Fibroblast of upper back skin (primary cell): ENCODE results near the gene TMEM145.
"Not testable (repeated sequence)": the region's sequence is repeated elsewhere in the genome, so short reads cannot be mapped to it uniquely, and the experiment has no call there.

ENCODE experiments used
- DNase-seq: peaks from one replicate; pipeline ENCODE4 v3.0.0-alpha.2; 2013

The TMEM145 gene

GRCh38 chr19:42313096-42313839 lies at the start of gene TMEM145:
Gene TMEM145, plus strand, starts transcription at chr19:42313309. Its CDS starts 68 bp downstream, at chr19:42313377.
- peak; percentile 30 for DNase-seq

GRCh38 chr19:42266105-42266504 lies 47.0 kb upstream of the TMEM145 start:
- not testable (repeated sequence) for DNase-seq

- DNase-seq, result not testable (repeated sequence)
Observed at GRCh38 chr19:42266928-42267603, 46.0 kb upstream of the TMEM145 start.

DNA sequence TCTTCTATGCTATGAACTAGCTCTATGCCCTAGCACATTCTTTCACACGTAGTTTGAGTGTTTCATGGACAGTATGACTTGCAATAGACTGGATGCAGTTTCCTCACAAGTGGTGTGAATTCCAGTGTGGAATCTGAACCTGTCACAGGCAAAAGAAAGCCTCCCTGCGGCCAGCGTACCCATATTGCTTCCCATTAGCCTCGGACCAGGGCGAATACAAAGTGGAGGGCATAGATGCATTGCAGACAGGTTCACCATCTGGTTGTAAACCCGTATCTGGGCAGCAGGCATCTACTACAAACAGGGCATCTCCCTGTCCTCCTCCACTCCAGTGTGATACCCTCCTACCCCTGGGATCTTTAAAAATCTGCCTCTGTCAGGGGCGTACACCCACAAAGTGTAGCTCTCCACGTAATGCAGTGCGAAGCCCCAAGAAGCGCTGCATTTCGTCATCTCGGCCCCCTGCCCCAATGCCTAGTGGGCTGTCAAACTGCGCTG lies 45.4 kb upstream of the TMEM145 start:
- no peak for DNase-seq

- DNase-seq, result peak; percentile 100
Observed at GRCh38 chr19:42268142-42268703, 44.9 kb upstream of the TMEM145 start.

DNA sequence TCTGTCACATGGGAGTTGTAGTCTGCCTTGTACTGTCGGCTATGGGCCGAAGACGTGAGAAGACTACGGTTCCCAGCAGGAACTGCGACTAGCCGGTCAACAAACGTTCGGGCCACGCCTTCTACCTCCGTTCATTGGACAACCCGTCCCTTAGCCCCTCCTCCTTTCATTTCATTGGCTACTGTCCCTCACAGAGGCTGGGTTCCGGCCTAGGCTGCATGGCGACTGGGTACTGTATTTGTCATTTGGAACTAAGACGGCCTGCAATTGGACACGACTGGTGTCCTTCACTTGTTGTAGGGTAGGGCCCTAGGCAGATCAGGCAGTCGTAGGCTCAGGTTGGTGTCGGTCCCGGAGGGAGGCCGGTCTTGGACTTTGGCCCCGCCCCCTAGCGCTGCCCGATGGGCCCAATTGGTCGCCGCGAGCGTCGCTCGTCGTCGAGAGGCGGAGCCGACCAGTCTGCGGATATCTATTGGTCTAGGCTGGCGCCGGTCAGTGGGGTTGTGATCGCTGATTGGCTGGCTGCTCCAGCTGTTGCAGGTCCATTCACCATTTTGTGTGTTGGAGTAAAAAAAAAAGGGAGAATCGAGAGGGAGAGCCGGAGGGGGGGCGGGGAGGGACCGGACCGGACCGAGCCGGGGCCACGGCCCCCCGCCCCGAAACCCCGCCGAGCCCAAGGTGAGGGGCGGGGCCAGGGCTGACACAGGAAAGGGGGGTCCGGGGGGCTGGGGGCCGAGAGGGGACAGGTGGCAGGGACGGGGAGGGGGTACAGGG lies 44.2 kb upstream of the TMEM145 start, which contains the start of gene CIC:
CIC (plus strand) TSS at position 549 of the 774 bp plus-strand sequence. CDS start 2,532 bp downstream, outside the sequence.
- peak; percentile 100 for DNase-seq

- DNase-seq, result no peak
Observed at GRCh38 chr19:42269478-42270345, 43.4 kb upstream of the TMEM145 start.

DNA sequence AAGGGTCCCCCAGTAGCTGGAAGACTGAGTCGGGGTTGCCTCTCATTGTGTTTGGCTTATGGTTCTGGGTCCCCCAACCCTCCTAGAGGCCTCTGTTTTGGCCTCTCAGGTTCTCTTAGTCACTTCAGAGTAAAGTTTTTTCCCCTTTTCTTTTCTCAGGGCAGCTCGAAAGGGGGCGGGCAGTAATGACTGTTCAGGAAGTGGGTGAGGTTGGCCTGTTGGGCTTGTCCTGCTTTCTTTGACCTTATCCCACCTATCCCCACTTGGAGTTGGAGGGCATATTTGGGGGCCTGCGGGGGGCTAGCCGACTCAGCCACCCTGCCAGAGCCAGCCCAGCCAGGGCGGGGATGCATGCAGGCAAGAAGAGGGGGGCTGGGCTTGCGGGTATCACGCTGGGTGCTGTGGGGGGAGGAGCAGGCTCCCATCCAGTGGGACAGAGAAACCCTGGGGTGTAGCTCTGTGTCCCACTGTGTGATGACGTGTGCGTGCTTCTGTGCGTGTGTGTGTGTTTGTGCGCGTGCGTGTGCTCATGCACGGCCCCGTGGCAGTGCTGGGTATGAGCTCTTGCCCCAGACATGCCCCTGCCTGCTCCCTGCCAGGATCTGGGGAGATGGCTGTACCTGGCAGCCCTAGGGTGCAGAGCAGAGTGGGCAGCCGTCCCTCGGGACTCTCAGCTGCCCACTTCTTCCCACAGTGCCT lies 42.6 kb upstream of the TMEM145 start:
- DNase-seq, result peak; percentile 55

DNA sequence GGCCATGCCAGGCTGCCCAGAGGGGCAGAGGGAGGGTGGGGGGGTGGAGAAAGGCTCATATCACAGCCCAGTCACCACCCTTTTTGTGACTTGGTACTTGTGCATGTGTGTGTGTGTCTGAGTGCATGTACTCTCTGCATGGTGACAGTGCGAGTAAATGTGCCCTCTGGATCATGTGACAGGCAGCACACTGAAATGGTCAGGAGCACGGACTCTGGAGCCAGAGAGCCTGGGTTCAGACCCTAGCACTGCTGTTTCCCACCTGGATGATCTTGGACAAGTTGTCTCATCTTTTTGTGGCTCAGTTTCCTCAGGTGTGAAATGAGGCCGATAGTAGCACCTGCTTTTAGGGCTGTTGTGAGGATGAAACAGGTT lies 42.1 kb upstream of the TMEM145 start:
- DNase-seq, result no peak

DNA sequence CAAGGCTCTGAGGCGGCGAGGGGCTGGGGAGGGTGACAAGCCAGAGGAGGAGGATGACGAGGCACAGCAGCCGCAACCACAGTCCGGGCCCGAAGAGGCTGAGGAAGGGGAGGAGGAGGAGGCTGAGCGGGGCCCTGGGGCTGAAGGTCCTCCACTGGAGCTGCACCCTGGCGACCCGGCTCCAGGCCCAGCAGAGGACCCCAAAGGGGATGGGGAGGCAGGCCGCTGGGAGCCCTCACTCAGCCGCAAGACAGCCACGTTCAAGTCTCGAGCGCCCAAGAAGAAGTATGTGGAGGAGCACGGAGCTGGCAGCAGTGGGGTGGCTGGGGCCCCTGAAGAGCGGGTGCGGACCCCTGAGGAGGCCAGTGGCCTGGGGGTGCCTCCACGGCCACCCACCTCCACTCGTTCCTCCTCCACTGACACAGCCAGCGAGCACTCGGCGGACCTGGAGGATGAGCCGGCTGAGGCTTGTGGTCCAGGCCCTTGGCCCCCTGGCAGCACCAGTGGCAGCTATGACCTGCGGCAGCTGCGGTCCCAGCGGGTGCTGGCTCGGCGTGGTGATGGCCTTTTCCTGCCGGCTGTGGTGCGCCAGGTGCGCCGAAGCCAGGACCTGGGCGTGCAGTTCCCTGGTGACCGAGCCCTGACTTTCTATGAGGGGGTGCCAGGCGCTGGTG lies 41.1 kb upstream of the TMEM145 start:
- DNase-seq, result no peak

GRCh38 chr19:42272535-42272897 lies 40.6 kb upstream of the TMEM145 start:
- no peak for DNase-seq

GRCh38 chr19:42272989-42273406 lies 40.1 kb upstream of the TMEM145 start:
- DNase-seq, result no peak

DNA sequence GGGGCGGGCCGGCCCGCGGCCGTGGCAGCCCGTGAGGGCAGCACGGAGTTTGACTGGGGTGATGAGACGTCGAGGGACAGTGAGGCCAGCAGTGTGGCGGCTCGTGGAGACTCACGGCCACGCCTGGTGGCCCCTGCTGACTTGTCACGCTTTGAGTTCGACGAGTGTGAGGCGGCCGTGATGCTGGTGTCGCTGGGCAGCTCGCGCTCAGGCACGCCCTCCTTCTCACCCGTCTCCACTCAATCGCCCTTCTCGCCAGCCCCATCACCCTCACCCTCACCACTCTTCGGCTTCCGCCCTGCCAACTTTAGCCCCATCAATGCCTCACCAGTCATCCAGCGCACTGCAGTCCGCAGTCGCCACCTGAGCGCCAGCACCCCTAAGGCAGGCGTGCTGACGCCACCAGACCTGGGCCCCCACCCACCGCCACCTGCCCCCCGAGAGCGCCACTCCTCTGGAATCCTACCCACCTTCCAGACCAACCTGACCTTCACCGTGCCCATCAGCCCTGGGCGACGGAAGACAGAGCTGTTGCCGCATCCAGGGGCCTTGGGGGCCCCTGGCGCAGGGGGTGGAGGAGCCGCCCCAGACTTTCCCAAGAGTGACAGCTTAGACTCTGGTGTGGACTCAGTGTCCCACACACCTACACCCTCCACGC lies 39.6 kb upstream of the TMEM145 start:
- no peak for DNase-seq

- DNase-seq, result no peak
Observed at GRCh38 chr19:42274065-42274682, 38.9 kb upstream of the TMEM145 start.

DNA sequence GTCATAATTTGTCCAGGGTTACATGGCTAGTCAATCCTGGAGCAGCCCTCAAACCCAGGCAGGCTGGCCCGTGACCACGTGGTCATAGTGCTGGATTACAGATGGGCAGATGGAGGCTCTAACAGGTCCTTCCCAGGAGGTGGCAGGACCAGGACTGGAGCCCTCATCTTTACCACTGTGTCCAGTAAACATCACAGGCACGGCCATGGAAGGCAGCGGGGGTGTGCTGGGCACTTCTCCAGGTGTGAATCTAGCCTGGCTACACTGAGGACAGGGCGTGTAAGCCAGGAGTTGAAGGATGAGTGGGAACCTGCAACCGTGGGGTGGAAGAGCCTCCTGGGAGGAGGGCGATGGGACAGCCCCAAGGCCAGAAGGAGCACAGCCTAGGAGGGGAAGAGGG lies 38.0 kb upstream of the TMEM145 start:
- no peak for DNase-seq

- no peak for DNase-seq
Observed at GRCh38 chr19:42275517-42275916, 37.6 kb upstream of the TMEM145 start.

GRCh38 chr19:42276284-42276683 lies 36.8 kb upstream of the TMEM145 start:
- no peak for DNase-seq

GRCh38 chr19:42276821-42277220 lies 36.3 kb upstream of the TMEM145 start:
- DNase-seq, result no peak

- DNase-seq, result peak; percentile 46
Observed at GRCh38 chr19:42277821-42278451, 35.2 kb upstream of the TMEM145 start.
